KBM-7 (cell line): ENCODE data around the gene FGF5.

Experiments used
- DNase-seq: peaks from one replicate; pipeline ENCODE4 v3.0.0-alpha.2; 2015
- in situ Hi-C: fragments of 300-500 bp; cut with MboI; formaldehyde crosslinking; loops from 2 replicates; pipeline ENCODE4 v1.14.3; 2020; ENCODE audit warnings: low sequenced_read_pairs, low pct_unique_long_range_greater_than_20kb, mixed read lengths

Gene FGF5

GRCh38 chr4:80252427-80252826 lies 14.0 kb upstream of the FGF5 start:
- in situ Hi-C loops = no loop called here

GRCh38 chr4:80252953-80253352 lies 13.5 kb upstream of the FGF5 start:
- in situ Hi-C loops = no loop called here
- DNase-seq = no peak

More at GRCh38 chr4:80252427-80252826, 14.0 kb upstream of the FGF5 start:
- no peak for DNase-seq

GRCh38 chr4:80253510-80253909 lies 13.0 kb upstream of the FGF5 start:
- DNase-seq = no peak
- in situ Hi-C loops = no loop called here

GRCh38 chr4:80254114-80254513 lies 12.3 kb upstream of the FGF5 start:
- in situ Hi-C loops = no loop called here
- DNase-seq = no peak

- no peak for DNase-seq
- in situ Hi-C loops = no loop called here
These were observed 11.0 kb upstream of the FGF5 start for GRCh38 chr4:80255329-80256095.

- in situ Hi-C loops = no loop called here
- no peak for DNase-seq
These were observed 8.6 kb upstream of the FGF5 start for GRCh38 chr4:80257851-80258250.

GRCh38 chr4:80259012-80259411 lies 7.5 kb upstream of the FGF5 start:
- in situ Hi-C loops = no loop called here
- DNase-seq = no peak

- in situ Hi-C loops = no loop called here
- DNase-seq = no peak
These were observed 6.6 kb upstream of the FGF5 start for GRCh38 chr4:80259817-80260216.

- no peak for DNase-seq
- in situ Hi-C loops = no loop called here
These were observed 4.4 kb upstream of the FGF5 start for GRCh38 chr4:80261989-80262600.

GRCh38 chr4:80263541-80264351 lies 2.7 kb upstream of the FGF5 start:
- no peak for DNase-seq
- in situ Hi-C loops = no loop called here

- no peak for DNase-seq
- in situ Hi-C loops = no loop called here
These were observed 2.2 kb upstream of the FGF5 start for GRCh38 chr4:80264352-80264647.

- DNase-seq = no peak
- in situ Hi-C loops = no loop called here
These were observed 1.6 kb upstream of the FGF5 start for GRCh38 chr4:80264825-80265224.

- in situ Hi-C loops = no loop called here
- DNase-seq = no peak
These were observed 752 bp upstream of the FGF5 start for GRCh38 chr4:80265571-80266252.

GRCh38 chr4:80266902-80267380 lies 477 bp downstream of the FGF5 start:
- in situ Hi-C loops = no loop called here
- DNase-seq = no peak

GRCh38 chr4:80268081-80268823 lies 1.8 kb downstream of the FGF5 start:
- in situ Hi-C loops = no loop called here
- no peak for DNase-seq

GRCh38 chr4:80268936-80269335 lies 2.5 kb downstream of the FGF5 start:
- no peak for DNase-seq

GRCh38 chr4:80270321-80270720 lies 3.9 kb downstream of the FGF5 start:
- DNase-seq = no peak
- in situ Hi-C loops = no loop called here

More at GRCh38 chr4:80268936-80269335, 2.5 kb downstream of the FGF5 start:
- in situ Hi-C loops = no loop called here

GRCh38 chr4:80270868-80271267 lies 4.4 kb downstream of the FGF5 start:
- in situ Hi-C loops = no loop called here
- DNase-seq = no peak

- DNase-seq = no peak
- in situ Hi-C loops = no loop called here
These were observed 5.3 kb downstream of the FGF5 start for GRCh38 chr4:80271801-80272200.
